Erythroblast (primary cell): ENCODE results near the gene SHTN1.

Experiments used
- GATA1 ChIP-seq: IDR thresholded peaks from 2 replicates; pipeline ENCODE4 v1.6.1; 2011; ENCODE audit warnings: low read depth, mild to moderate bottlenecking, control low read depth, low read length, moderate library complexity
- POLR2A ChIP-seq: IDR thresholded peaks from 2 replicates; pipeline ENCODE4 v1.6.1; 2011; ENCODE audit warnings: mild to moderate bottlenecking, low read length

DNA sequence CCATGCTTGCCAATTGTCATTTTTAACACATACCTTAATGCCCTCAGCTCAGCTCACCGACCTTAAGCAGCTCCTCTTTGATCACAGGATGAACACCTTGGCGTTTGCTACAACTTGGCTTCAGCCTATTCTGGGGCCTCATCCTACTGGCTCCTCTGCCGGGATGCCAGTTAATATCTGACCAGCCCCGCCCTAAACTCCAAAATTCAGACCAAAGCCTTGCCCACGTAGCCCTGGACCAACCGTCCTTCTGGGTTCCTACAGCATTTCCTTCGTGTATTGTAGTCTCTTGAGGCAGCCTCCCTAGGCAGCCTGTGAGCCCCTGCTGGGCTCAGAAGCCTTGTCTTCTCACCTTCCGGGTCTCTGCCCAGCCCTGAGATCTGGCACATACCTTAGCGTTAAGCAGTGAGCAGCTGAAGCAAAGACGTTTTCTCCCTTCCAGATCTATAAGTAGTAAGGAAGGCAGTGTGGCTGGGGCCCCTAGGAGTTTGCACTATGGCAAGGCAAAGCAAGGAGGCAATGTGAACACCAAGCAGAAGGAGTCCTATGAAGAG is 154.9 kb downstream of the SHTN1 start:
- no peak for TF ChIP-seq POLR2A
- TF ChIP-seq GATA1: no peak
